Measurements from ENCODE around the gene BTN2A1.

The BTN2A1 gene

DNA sequence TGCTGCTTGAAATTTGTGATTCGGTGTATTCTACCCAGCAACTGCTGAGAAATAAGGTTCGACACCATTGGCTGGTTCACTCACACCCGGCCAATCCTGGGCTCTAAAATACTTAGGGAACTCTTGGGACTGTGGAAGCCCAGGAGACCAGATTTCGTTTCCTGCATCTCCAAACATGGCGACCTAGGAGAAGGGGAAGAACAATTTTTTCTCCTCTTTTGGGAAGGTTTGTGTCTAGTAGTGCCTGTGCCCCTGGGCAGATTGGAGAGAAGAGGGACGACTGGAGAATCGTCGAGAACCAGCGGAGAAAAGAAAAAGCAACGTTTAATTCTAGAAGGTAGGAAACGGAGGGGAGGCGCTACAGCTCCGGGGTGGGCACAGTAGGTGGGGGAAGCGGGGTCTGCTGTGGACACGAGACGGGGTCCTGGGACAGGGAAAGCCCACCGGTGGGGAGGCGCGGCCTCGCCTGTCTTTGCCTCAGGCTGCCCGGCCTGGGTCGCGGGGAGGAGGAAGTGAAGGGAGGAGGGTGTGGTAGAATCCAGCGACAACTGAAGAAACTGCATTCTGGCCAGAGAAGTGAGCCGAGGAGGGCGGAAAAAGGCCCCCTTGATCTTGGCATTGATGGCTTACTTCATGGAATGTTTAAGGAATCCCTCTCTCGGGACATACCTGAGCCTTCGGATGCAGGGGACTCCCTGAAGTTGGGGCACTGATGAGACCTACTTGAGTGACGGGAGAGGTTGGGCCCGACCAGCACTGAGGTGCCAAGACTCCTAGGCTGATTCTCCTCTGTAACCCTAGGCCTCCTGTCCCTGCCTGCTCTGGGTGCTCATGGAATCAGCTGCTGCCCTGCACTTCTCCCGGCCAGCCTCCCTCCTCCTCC is at the start of gene BTN2A1:
Gene BTN2A1 (plus strand): TSS at position 150 of the 883 bp plus-strand sequence. CDS start 682 bp downstream, at position 832.
- peak within 1 kb of the TSS; percentile 99 for H3K4me3 ChIP-seq (ENCODE audit: low read length)
- DNase-seq (ENCODE audit: low read depth): peak; percentile 83
- no peak for TF ChIP-seq CTCF (conservative IDR thresholded peaks at IDR 0.05; ENCODE audit: low read depth, low read length)

DNA sequence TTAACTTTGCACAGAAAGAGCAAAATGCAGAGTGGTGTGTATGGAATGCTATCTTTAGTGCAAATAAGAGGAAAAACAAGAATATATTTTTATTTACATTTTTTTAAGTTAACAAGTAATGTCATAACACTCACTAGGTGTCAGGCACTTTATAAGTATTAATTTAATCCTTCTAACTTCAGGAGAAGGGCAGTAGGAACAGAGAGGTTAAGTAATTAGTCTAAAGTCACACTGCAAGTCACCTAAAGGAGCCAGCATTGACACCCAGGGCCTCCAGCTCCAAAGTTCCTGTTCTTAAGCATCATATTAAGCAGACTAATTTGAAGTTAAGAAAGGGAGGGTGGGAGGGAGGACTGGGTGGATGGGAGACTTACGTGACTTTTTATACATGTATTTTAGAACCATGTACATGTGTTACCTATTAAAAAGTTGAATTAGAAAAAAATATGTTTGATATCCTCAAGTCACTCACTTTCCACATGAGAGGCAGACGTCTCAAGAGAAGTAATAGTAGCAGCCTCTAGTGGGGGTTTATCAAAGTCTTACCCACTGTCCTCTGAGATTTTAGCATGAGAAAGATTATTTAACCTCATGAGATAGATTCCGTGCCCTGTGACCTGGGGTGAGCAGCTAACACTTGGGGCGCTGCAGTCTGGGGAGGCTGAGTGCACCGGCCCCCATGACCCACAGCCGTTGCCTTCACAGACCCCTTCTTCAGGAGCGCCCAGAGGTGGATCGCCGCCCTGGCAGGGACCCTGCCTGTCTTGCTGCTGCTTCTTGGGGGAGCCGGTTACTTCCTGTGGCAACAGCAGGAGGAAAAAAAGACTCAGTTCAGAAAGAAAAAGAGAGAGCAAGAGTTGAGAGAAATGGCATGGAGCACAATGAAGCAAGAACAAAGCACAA is 48.7 kb upstream of the BTN2A1 start:
- no peak for DNase-seq (ENCODE audit: low read depth)
- no peak overlapping the region for H3K4me3 ChIP-seq (ENCODE audit: low read length)
- no peak for TF ChIP-seq CTCF (conservative IDR thresholded peaks at IDR 0.05; ENCODE audit: low read depth, low read length)

DNA sequence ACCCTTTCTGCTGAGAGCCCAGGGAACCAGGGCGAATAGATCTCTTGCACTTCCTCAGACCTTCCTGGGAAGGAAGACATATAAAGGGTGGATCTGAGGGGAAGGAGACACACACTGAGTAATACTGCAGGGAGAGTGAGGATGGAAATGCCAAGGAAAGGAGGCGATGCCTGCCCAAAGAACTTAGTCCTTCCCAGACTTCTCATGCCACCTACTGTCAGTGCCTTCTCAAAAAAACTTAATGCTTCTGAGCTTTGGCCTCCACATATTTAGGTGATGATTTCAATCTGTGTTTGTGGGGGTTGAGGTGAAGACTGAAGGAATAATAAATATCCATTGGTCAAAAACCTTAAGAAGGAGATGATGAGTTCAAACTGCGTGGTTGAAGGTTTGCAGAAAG is 46.0 kb upstream of the BTN2A1 start:
- no peak overlapping the region for H3K4me3 ChIP-seq (ENCODE audit: low read length)
- no peak for TF ChIP-seq CTCF (conservative IDR thresholded peaks at IDR 0.05; ENCODE audit: low read depth, low read length)
- no peak for DNase-seq (ENCODE audit: low read depth)

- DNase-seq (ENCODE audit: low read depth): no peak
- no peak for TF ChIP-seq CTCF (conservative IDR thresholded peaks at IDR 0.05; ENCODE audit: low read depth, low read length)
- no peak overlapping the region for H3K4me3 ChIP-seq (ENCODE audit: low read length)
Observed at GRCh38 chr6:26412228-26412627, 45.5 kb upstream of the BTN2A1 start.

- H3K4me3 ChIP-seq (ENCODE audit: low read length): no peak overlapping the region
- TF ChIP-seq CTCF (conservative IDR thresholded peaks at IDR 0.05; ENCODE audit: low read depth, low read length): no peak
- DNase-seq (ENCODE audit: low read depth): no peak
Observed at GRCh38 chr6:26412954-26413353, 44.8 kb upstream of the BTN2A1 start.

- no peak overlapping the region for H3K4me3 ChIP-seq (ENCODE audit: low read length)
- no peak for DNase-seq (ENCODE audit: low read depth)
- no peak for TF ChIP-seq CTCF (conservative IDR thresholded peaks at IDR 0.05; ENCODE audit: low read depth, low read length)
Observed at GRCh38 chr6:26414281-26414680, 43.5 kb upstream of the BTN2A1 start.
